Measurements from ENCODE around the gene TXNRD2.

The TXNRD2 gene

DNA sequence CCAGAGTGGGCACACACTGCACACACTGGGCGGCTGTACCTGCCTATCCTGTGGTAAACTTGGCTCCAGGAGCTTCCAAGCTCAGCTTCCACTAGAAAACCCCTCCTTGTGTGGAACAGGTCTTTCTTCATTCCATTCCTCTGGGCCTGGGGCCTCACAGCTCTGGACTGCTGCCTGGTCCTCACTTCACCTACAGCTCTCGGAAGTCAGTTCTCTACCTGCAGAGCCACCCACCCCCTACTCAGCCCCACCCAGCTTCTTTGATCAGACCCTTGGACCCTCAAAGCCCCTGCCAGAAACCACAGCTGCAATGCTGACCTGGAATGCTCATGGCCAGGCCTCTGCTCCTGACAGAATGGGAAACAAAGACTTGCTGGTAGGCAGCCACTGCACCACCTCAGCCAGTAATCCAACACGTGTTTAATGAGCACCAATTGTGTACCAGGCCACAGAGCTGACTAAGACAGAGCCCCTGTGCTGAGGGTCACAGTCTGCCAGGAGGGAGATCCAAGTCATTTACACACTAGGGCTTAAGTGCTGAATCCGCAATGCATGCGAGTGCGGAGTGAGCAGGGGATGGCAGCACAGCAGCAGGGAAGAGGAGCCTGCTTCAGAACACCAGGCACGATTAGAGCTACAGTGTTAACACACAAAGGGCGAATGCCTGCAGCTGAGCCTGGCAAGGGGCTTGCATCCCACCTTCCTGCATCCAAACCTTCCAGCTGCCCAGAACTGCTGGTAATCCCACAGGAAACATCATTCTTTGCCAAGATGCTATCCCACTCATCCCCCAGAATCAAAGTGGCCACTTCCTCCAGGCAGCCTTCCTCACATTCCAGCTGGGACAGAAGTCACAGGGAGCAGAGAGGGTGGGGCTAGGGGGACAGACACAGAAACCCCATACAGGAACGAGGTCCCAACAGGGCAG, 91.5 kb downstream of the TXNRD2 start:
- TF ChIP-seq, protein P1, sequence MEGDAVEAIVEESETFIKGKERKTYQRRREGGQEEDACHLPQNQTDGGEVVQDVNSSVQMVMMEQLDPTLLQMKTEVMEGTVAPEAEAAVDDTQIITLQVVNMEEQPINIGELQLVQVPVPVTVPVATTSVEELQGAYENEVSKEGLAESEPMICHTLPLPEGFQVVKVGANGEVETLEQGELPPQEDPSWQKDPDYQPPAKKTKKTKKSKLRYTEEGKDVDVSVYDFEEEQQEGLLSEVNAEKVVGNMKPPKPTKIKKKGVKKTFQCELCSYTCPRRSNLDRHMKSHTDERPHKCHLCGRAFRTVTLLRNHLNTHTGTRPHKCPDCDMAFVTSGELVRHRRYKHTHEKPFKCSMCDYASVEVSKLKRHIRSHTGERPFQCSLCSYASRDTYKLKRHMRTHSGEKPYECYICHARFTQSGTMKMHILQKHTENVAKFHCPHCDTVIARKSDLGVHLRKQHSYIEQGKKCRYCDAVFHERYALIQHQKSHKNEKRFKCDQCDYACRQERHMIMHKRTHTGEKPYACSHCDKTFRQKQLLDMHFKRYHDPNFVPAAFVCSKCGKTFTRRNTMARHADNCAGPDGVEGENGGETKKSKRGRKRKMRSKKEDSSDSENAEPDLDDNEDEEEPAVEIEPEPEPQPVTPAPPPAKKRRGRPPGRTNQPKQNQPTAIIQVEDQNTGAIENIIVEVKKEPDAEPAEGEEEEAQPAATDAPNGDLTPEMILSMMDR (IDR thresholded peaks at IDR 0.05; ENCODE audit: borderline replicate concordance, control extremely low read depth, extremely low read depth, insufficient read depth, missing control alignments): no peak

GRCh38 chr22:19848298-19849224, 93.1 kb downstream of the TXNRD2 start:
- peak; percentile 21 for DNase-seq (ENCODE audit: low spot score)
- in situ Hi-C loops (cut with MboI; ENCODE audit: low sequenced_read_pairs, unreplicated experiment): no loop called here
- TF ChIP-seq, protein P1 (IDR thresholded peaks at IDR 0.05; ENCODE audit: borderline replicate concordance, control extremely low read depth, extremely low read depth, insufficient read depth, missing control alignments): no peak

More for the DNA sequence above, 91.5 kb downstream of the TXNRD2 start:
- in situ Hi-C loops (cut with MboI; ENCODE audit: low sequenced_read_pairs, unreplicated experiment): no loop called here
- DNase-seq (ENCODE audit: low spot score): no peak

DNA sequence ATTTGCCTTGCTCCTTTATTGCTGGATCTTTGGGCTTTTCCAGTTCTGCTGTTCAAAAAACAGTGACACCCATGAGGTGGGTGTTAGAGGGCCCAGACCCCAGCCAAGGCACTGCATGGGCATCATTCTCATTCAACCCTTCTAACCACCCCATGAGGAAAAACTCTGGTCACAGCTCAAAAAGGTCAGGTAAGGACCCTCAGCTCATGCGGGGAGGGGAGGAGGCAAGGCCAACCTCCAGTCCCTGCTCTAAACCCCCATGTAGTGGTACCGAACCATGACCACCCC, 94.3 kb downstream of the TXNRD2 start:
- TF ChIP-seq, protein P1 (IDR thresholded peaks at IDR 0.05; ENCODE audit: borderline replicate concordance, control extremely low read depth, extremely low read depth, insufficient read depth, missing control alignments): no peak
- in situ Hi-C loops (cut with MboI; ENCODE audit: low sequenced_read_pairs, unreplicated experiment): no loop called here
- no peak for DNase-seq (ENCODE audit: low spot score)

DNA sequence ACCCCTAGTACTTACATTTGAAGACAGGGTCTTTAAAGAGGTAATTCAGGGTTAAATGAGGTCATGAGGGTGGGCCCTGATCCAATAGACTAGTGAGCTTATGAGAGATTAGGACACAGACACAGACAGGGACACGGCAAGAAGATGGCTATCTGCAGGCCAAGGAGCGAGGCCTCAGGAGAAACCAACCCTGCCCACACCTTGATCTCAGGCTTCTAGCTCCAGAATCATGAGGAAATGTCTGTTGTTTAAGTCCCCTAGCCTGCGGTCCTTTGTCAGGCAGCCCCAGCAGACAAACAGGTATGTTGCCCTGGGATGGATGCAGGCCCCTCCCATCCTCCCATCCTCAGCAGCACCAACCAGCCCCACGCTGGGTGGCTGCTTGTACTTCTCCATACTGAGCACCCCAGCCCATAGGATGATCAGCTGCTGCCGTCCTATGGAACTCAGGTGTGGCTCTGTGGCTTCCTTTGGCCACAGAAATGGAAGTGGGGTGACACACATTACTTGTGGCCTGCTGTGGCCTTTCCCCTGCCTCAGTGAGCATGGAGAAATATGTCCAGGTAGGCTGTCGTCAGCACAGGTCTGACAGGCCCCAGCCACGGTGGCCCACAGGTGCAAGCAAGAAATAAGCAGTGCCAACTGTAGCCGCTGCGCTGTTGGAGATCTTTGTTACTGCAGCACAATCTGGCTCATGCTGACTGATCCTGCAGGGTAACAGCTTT, 94.8 kb downstream of the TXNRD2 start:
- TF ChIP-seq, protein P1 (IDR thresholded peaks at IDR 0.05; ENCODE audit: borderline replicate concordance, control extremely low read depth, extremely low read depth, insufficient read depth, missing control alignments): no peak
- in situ Hi-C loops (cut with MboI; ENCODE audit: low sequenced_read_pairs, unreplicated experiment): no loop called here
- DNase-seq (ENCODE audit: low spot score): no peak

- in situ Hi-C loops (cut with MboI; ENCODE audit: low sequenced_read_pairs, unreplicated experiment): no loop called here
- TF ChIP-seq, protein P1 (IDR thresholded peaks at IDR 0.05; ENCODE audit: borderline replicate concordance, control extremely low read depth, extremely low read depth, insufficient read depth, missing control alignments): no peak
- DNase-seq (ENCODE audit: low spot score): peak; percentile 20
Observed at GRCh38 chr22:19845054-19845722, 96.4 kb downstream of the TXNRD2 start.
